K562 (cell line): ENCODE data around the gene CYTH1. TPM values are rescaled to one million over a fixed set of nuclear protein-coding genes. Genes with fewer than 3 reads are reported as not detected.

Source experiments
- ATAC-seq: fragments of 200-7000 bp; cut with Tn5 transposase; 3 replicates; pipeline ENCODE4 v1.9.1; 2020; ENCODE audit warnings: moderate library complexity
- BruUV-seq: library from RNA; stranded (reverse); fragments of 400-500 nt; replicated peaks from 2 replicates; lab custom pipeline; 2021; lab: Mats Ljungman, UMichigan
- CTCF ChIA-PET: fragments of 300-600 bp; formaldehyde crosslinking; extraction: SDS; loops from one replicate; lab custom pipeline; 2021; ENCODE audit warnings: low intra/inter-chr PET ratio; lab: Yijun Ruan, JAX
- POLR2A ChIA-PET: fragments of 300-600, 350-650 bp; sonication (Branson Sonifier 250); formaldehyde crosslinking; extraction: SDS; loops from one replicate; lab custom pipeline; 2021; ENCODE audit warnings: antibody characterized with exemption, inconsistent platforms; lab: Yijun Ruan, JAX
- DNase-seq, 4 experiments: peaks; one replicate each; pipeline versions ENCODE4 v3.0.0 to v3.0.0-alpha.2; 2011 to 2018; ENCODE audit warnings: low spot score in 3 of 4, mixed read lengths in 3 of 4; ENCODE audit errors: extremely low read depth in 1 of 4
- FAIRE-seq: peaks from 2 replicates; lab custom pipeline; 2011; peaks lifted over from hg19 to GRCh38; lab: Jason Lieb, UNC
- H2AFZ ChIP-seq: 2 replicates; pipeline ENCODE4 v1.6.0; 2011; ENCODE audit warnings: low read depth, low read length, control low read depth, inconsistent platforms
- H3K27ac ChIP-seq: fragments of 200-600 bp; 3 replicates; pipeline ENCODE4 v1.8.0; 2011; ENCODE audit warnings: low read depth, mild to moderate bottlenecking, control low read depth, inconsistent platforms, low read length, moderate library complexity, mixed read lengths; ENCODE audit errors: extremely low read depth
- H3K27me3 ChIP-seq, 2 experiments: fragments of 300-600 bp in 1 of 2; 2 replicates in 1 of 2; 3 replicates in 1 of 2; pipeline versions ENCODE4 v1.6.0 to v1.8.0; 2011; ENCODE audit warnings: inconsistent platforms in 2 of 2, low read length in 2 of 2, mild to moderate bottlenecking in 1 of 2, mixed read lengths in 1 of 2, moderate library complexity in 1 of 2; ENCODE audit not compliant: control insufficient read depth in 2 of 2, insufficient read depth in 2 of 2
- H3K36me3 ChIP-seq: fragments of 300-600 bp; 3 replicates; pipeline ENCODE4 v1.8.0; 2011; ENCODE audit warnings: mild to moderate bottlenecking, low read length, inconsistent platforms; ENCODE audit not compliant: control insufficient read depth, insufficient read depth
- H3K4me1 ChIP-seq, 2 experiments: fragments of 200-600 bp in 1 of 2; replicated peaks in 1 of 2; 2 replicates in 1 of 2; 3 replicates in 1 of 2; pipeline versions ENCODE4 v1.5.1 to v1.8.0; 2011; ENCODE audit warnings: inconsistent platforms in 2 of 2, low read length in 2 of 2, mild to moderate bottlenecking in 1 of 2, mixed read lengths in 1 of 2, moderate library complexity in 1 of 2; ENCODE audit not compliant: control insufficient read depth in 2 of 2, insufficient read depth in 2 of 2
- H3K4me2 ChIP-seq: 2 replicates; pipeline ENCODE4 v1.6.1; 2011; ENCODE audit warnings: low read length, control low read depth, inconsistent platforms, mixed read lengths; ENCODE audit not compliant: insufficient read depth
- H3K4me3 ChIP-seq: fragments of 200-600 bp; sonication (generic), shearing (Covaris generic); 2 replicates; pipeline ENCODE4 v1.5.1; 2016; ENCODE audit warnings: control low read depth, inconsistent platforms
- H3K79me2 ChIP-seq: fragments of 200-600 bp; 3 replicates; pipeline ENCODE4 v1.8.0; 2011; ENCODE audit warnings: low read length, inconsistent platforms; ENCODE audit not compliant: control insufficient read depth, insufficient read depth
- H3K9ac ChIP-seq, 2 experiments: 2 replicates each; pipeline versions ENCODE4 v1.6.0 to v1.6.1; 2011; ENCODE audit warnings: low read depth in 2 of 2, low read length in 2 of 2, control low read depth in 1 of 2, inconsistent platforms in 1 of 2, mild to moderate bottlenecking in 1 of 2, mixed read lengths in 1 of 2; ENCODE audit not compliant: insufficient read depth in 1 of 2
- H3K9me1 ChIP-seq: one replicate; pipeline ENCODE4 v1.6.0; 2011; ENCODE audit warnings: inconsistent platforms, mild to moderate bottlenecking, low read length, moderate library complexity; ENCODE audit not compliant: control insufficient read depth, insufficient read depth
- H3K9me3 ChIP-seq: replicated peaks from 2 replicates; pipeline ENCODE4 v1.5.1; 2011; ENCODE audit warnings: low read depth, low read length, inconsistent platforms; ENCODE audit not compliant: control insufficient read depth, insufficient read depth
- H4K20me1 ChIP-seq: replicated peaks from 2 replicates; pipeline ENCODE4 v1.6.1; 2011; ENCODE audit warnings: low read length, inconsistent platforms, mixed read lengths; ENCODE audit not compliant: control insufficient read depth, insufficient read depth
- GATA2 ChIP-seq: sonication (generic); formaldehyde crosslinking; IDR thresholded peaks from 2 replicates; pipeline ENCODE4 v1.4.0; 2020; ENCODE audit warnings: mild to moderate bottlenecking, missing genetic modification reagents
- GATAD2B ChIP-seq: fragments of 450-650 bp; IDR thresholded peaks from 2 replicates; pipeline ENCODE4 v1.6.1; 2017; ENCODE audit warnings: mild to moderate bottlenecking, borderline replicate concordance
- HNRNPUL1 ChIP-seq: fragments of 200-400 bp; formaldehyde crosslinking; IDR thresholded peaks from 2 replicates; pipeline ENCODE4 v1.6.1; 2017; ENCODE audit warnings: low read length
- MBD2 ChIP-seq: sonication (generic); IDR thresholded peaks from 2 replicates; pipeline ENCODE4 v1.6.1; 2016; ENCODE audit warnings: low read depth, borderline replicate concordance
- OTX1 ChIP-seq: fragments of 450-650 bp; formaldehyde crosslinking; IDR thresholded peaks from 2 replicates; pipeline ENCODE4 v1.4.0; 2022; ENCODE audit warnings: mild to moderate bottlenecking
- STAT5B ChIP-seq: fragments of 250-450 bp; sonication (Bioruptor Pico); IDR thresholded peaks from 2 replicates; pipeline ENCODE4 v1.8.0; 2021; ENCODE audit warnings: mild to moderate bottlenecking, inconsistent platforms
- XRCC5 ChIP-seq: fragments of 200-400 bp; formaldehyde crosslinking; IDR thresholded peaks from 2 replicates; pipeline ENCODE4 v1.6.1; 2017; ENCODE audit warnings: low read depth, mild to moderate bottlenecking, low read length
- ZBTB40 ChIP-seq, 2 experiments: fragments of 450-650 bp in 1 of 2; sonication (generic) in 1 of 2; formaldehyde crosslinking in 1 of 2; IDR thresholded peaks; 2 replicates each; pipeline versions ENCODE4 v1.7.1 to v1.9.0; 2016 to 2022; ENCODE audit warnings: inconsistent platforms in 1 of 2, mild to moderate bottlenecking in 1 of 2, missing genetic modification reagents in 1 of 2
- ZBTB7A ChIP-seq: IDR thresholded peaks from 2 replicates; pipeline ENCODE4 v1.6.1; 2011; ENCODE audit warnings: low read depth, mild to moderate bottlenecking, low read length, moderate library complexity, borderline replicate concordance; ENCODE audit not compliant: control insufficient read depth
- ZBTB8A ChIP-seq: fragments of 450-650 bp; IDR thresholded peaks from 2 replicates; pipeline ENCODE4 v1.6.1; 2018; ENCODE audit warnings: mild to moderate bottlenecking, moderate library complexity; ENCODE audit not compliant: partially characterized antibody
- ZEB2 ChIP-seq: fragments of 450-650 bp; IDR thresholded peaks from 2 replicates; pipeline ENCODE4 v1.6.1; 2016
- ZNF23 ChIP-seq: fragments of 250-450 bp; sonication (Bioruptor Pico); IDR thresholded peaks from 2 replicates; pipeline ENCODE4 v1.4.0; 2020; ENCODE audit warnings: mild to moderate bottlenecking
- ZNF696 ChIP-seq: fragments of 250-450 bp; sonication (Bioruptor Pico); conservative IDR thresholded peaks from 2 replicates; pipeline ENCODE4 v1.4.0; 2020; ENCODE audit warnings: mild to moderate bottlenecking, moderate library complexity
- WGBS: fragments of 100-300 bp; shearing (Covaris generic); methylation state at CpG from one replicate; pipeline ENCODE4 v1.1.6; 2016; ENCODE audit warnings: low coverage, mixed read lengths; ENCODE audit not compliant: insufficient coverage; ENCODE audit errors: missing lambda C conversion rate; 5-methylcytosine and 5-hydroxymethylcytosine counted together
- in situ Hi-C: fragments of 300-500 bp; cut with MboI; formaldehyde crosslinking; loops from 4 replicates; pipeline ENCODE4 v1.15.0; 2018; ENCODE audit warnings: inconsistent platforms, mixed read lengths
- intact Hi-C: fragments of 100-400 bp; cut with micrococcal nuclease; formaldehyde crosslinking; loops from 2 replicates; pipeline ENCODE4 v1.14.2; 2022
- polyA plus RNA-seq, 8 experiments: library from polyadenylated mRNA; depleted of rRNA in 4 of 8; stranded (reverse) in 5 of 8; unstranded in 3 of 8; fragments of >200 nt; fragmentation: Nextera tagmentation in 2 of 8; fragmentation: Illumina TruSeq in 1 of 8; extraction: Ambion mirVana in 2 of 8; extraction: Trizol in 1 of 8; gene quantifications; 2 replicates each; pipeline versions ENCODE4 v1.2.1 to v1.2.3, GENCODE V29; 2011 to 2014; ENCODE audit warnings: inconsistent platforms in 1 of 8, missing spikeins in 1 of 8
- total RNA-seq, 7 experiments: library from RNA; depleted of rRNA in 6 of 7; stranded (reverse); fragments of >200 nt in 6 of 7; fragmentation: Illumina TruSeq in 2 of 7; extraction: Trizol in 2 of 7; gene quantifications; 2 replicates each; pipeline versions ENCODE4 v1.2.1 to v1.2.3, GENCODE V29; 2011 to 2021; ENCODE audit warnings: low replicate concordance in 1 of 7

Gene CYTH1
- total and polyA plus RNA-seq, 9 of the 15 experiments (the other 6 are each of a cell fraction or from before 2014, with no cell fraction given) = 0.52 to 27.7 (median 16.8) TPM

- intact Hi-C loops = no loop called here
- H4K20me1 ChIP-seq = peaks cover 48% of the 10 kb centered on the region
Measured at GRCh38 chr17:78727476-78728229, 54.4 kb downstream of the CYTH1 start.

More at GRCh38 chr17:78727476-78728229, 54.4 kb downstream of the CYTH1 start:
- no peak overlapping the region for H3K27ac ChIP-seq
- no peak for FAIRE-seq
- peak overlapping the region in 1 of 2 experiments; percentile 3; a peak in 1 of 4 replicates for H3K9ac ChIP-seq
- no peaks in the 10 kb centered on the region for H3K9me1 ChIP-seq
- H3K79me2 ChIP-seq = peaks cover 33% of the 10 kb centered on the region
- no peak for ATAC-seq
- H3K27me3 ChIP-seq = no peaks in the 10 kb centered on the region
- H3K9me3 ChIP-seq = no peaks in the 10 kb centered on the region
- no peaks in the 10 kb centered on the region for H3K36me3 ChIP-seq
- no peak for DNase-seq
- H3K4me3 ChIP-seq = no peak overlapping the region
- in situ Hi-C loops = no loop called here
- H3K4me2 ChIP-seq = no peak overlapping the region
- TF ChIP-seq HNRNPUL1 (no peak), ZBTB40 (IDR thresholded peaks at IDR 0.05) (no peak), ZBTB40 (CRISPR knock-in tag; IDR thresholded peaks at IDR 0.05) (no peak), GATAD2B (no peak), ZBTB8A (no peak), ZNF696 (CRISPR knock-in tag) (no peak), XRCC5 (no peak), MBD2 (no peak), STAT5B (CRISPR knock-in tag) (no peak), GATA2 (CRISPR knock-in tag) (no peak), OTX1 (CRISPR knock-in tag) (no peak), ZBTB7A (no peak), ZEB2 (no peak), ZNF23 (CRISPR knock-in tag) (no peak)
- TF ChIP-seq, all 486 proteins: peak for 0
- Histone ChIP-seq H3K4me1 (peaks cover 0 to 12% of the 10 kb centered on the region in 2 experiments; a peak in 3 of 5 replicates), H2AFZ (no peak overlapping the region)
- BruUV-seq = no TSS peak
- 74% methylated on average over 11 of the region's 11 CpGs for WGBS
- CTCF ChIA-PET = no interaction called here
- POLR2A ChIA-PET = no interaction called here
